ENCODE measurements around the gene PLCB1.

Gene PLCB1

GRCh38 chr20:8764344-8764962 lies 632.4 kb downstream of the PLCB1 start:
- Histone ChIP-seq H3K27ac (ENCODE audit: low read depth, low read length) (no peak overlapping the region), H3K27me3 (ENCODE audit: insufficient read depth, low read length) (no peaks in the 10 kb centered on the region), H3K79me2 (ENCODE audit: control insufficient read depth, insufficient read depth, low read length, unreplicated experiment) (no peaks in the 10 kb centered on the region)

GRCh38 chr20:8766868-8767390 lies 634.9 kb downstream of the PLCB1 start:
- Histone ChIP-seq H3K36me3 (ENCODE audit: insufficient read depth, low read length) (no peaks in the 10 kb centered on the region), H3K27ac (ENCODE audit: low read depth, low read length) (no peak overlapping the region), H3K27me3 (ENCODE audit: insufficient read depth, low read length) (no peaks in the 10 kb centered on the region), H3K4me3 (ENCODE audit: low read depth, low read length) (no peak overlapping the region), H3K79me2 (ENCODE audit: control insufficient read depth, insufficient read depth, low read length, unreplicated experiment) (no peaks in the 10 kb centered on the region), H3K4me1 (ENCODE audit: control insufficient read depth, insufficient read depth, low read length, unreplicated experiment) (no peaks in the 10 kb centered on the region), H2AFZ (ENCODE audit: low read length, unreplicated experiment) (no peak overlapping the region)

More at GRCh38 chr20:8764344-8764962, 632.4 kb downstream of the PLCB1 start:
- H3K36me3 ChIP-seq (ENCODE audit: insufficient read depth, low read length): no peaks in the 10 kb centered on the region
- H3K4me3 ChIP-seq (ENCODE audit: low read depth, low read length): no peak overlapping the region
- no peak overlapping the region for H2AFZ ChIP-seq (ENCODE audit: low read length, unreplicated experiment)
- no peaks in the 10 kb centered on the region for H3K4me1 ChIP-seq (ENCODE audit: control insufficient read depth, insufficient read depth, low read length, unreplicated experiment)

- H3K27me3 ChIP-seq (ENCODE audit: insufficient read depth, low read length): no peaks in the 10 kb centered on the region
- H3K36me3 ChIP-seq (ENCODE audit: insufficient read depth, low read length): no peaks in the 10 kb centered on the region
- H3K4me3 ChIP-seq (ENCODE audit: low read depth, low read length): no peak overlapping the region
- peaks cover 11% of the 10 kb centered on the region for H3K4me1 ChIP-seq (ENCODE audit: control insufficient read depth, insufficient read depth, low read length, unreplicated experiment)
- H3K79me2 ChIP-seq (ENCODE audit: control insufficient read depth, insufficient read depth, low read length, unreplicated experiment): no peaks in the 10 kb centered on the region
- no peak overlapping the region for H3K27ac ChIP-seq (ENCODE audit: low read depth, low read length)
- no peak overlapping the region for H2AFZ ChIP-seq (ENCODE audit: low read length, unreplicated experiment)
Measured at GRCh38 chr20:8774412-8774811, 642.3 kb downstream of the PLCB1 start.

- Histone ChIP-seq H3K4me1 (ENCODE audit: control insufficient read depth, insufficient read depth, low read length, unreplicated experiment) (peaks cover 21% of the 10 kb centered on the region), H3K4me3 (ENCODE audit: low read depth, low read length) (no peak overlapping the region), H3K36me3 (ENCODE audit: insufficient read depth, low read length) (0 out of 2 replicates have a peak, but pooled peaks cover 3% of the 10 kb centered on the region)
Measured at GRCh38 chr20:8777911-8778310, 645.8 kb downstream of the PLCB1 start.

GRCh38 chr20:8778387-8778786 lies 646.3 kb downstream of the PLCB1 start:
- H3K4me1 ChIP-seq (ENCODE audit: control insufficient read depth, insufficient read depth, low read length, unreplicated experiment): peaks cover 25% of the 10 kb centered on the region
- H3K36me3 ChIP-seq (ENCODE audit: insufficient read depth, low read length): 0 out of 2 replicates have a peak, but pooled peaks cover 3% of the 10 kb centered on the region
- H3K27ac ChIP-seq (ENCODE audit: low read depth, low read length): no peak overlapping the region
- H2AFZ ChIP-seq (ENCODE audit: low read length, unreplicated experiment): no peak overlapping the region
- no peaks in the 10 kb centered on the region for H3K27me3 ChIP-seq (ENCODE audit: insufficient read depth, low read length)
- H3K79me2 ChIP-seq (ENCODE audit: control insufficient read depth, insufficient read depth, low read length, unreplicated experiment): no peaks in the 10 kb centered on the region
- no peak overlapping the region for H3K4me3 ChIP-seq (ENCODE audit: low read depth, low read length)

More at GRCh38 chr20:8777911-8778310, 645.8 kb downstream of the PLCB1 start:
- Histone ChIP-seq H2AFZ (ENCODE audit: low read length, unreplicated experiment) (no peak overlapping the region), H3K79me2 (ENCODE audit: control insufficient read depth, insufficient read depth, low read length, unreplicated experiment) (no peaks in the 10 kb centered on the region), H3K27me3 (ENCODE audit: insufficient read depth, low read length) (no peaks in the 10 kb centered on the region), H3K27ac (ENCODE audit: low read depth, low read length) (no peak overlapping the region)

GRCh38 chr20:8780915-8781314 lies 648.8 kb downstream of the PLCB1 start:
- H3K36me3 ChIP-seq (ENCODE audit: insufficient read depth, low read length): 0 out of 2 replicates have a peak, but pooled peaks cover 3% of the 10 kb centered on the region
- H3K4me1 ChIP-seq (ENCODE audit: control insufficient read depth, insufficient read depth, low read length, unreplicated experiment): peaks cover 30% of the 10 kb centered on the region
- H3K27me3 ChIP-seq (ENCODE audit: insufficient read depth, low read length): no peaks in the 10 kb centered on the region
- no peak overlapping the region for H3K4me3 ChIP-seq (ENCODE audit: low read depth, low read length)
- H3K79me2 ChIP-seq (ENCODE audit: control insufficient read depth, insufficient read depth, low read length, unreplicated experiment): no peaks in the 10 kb centered on the region
- H2AFZ ChIP-seq (ENCODE audit: low read length, unreplicated experiment): no peak overlapping the region
- H3K27ac ChIP-seq (ENCODE audit: low read depth, low read length): no peak overlapping the region

- no peaks in the 10 kb centered on the region for H3K27me3 ChIP-seq (ENCODE audit: insufficient read depth, low read length)
- peak overlapping the region; percentile 59 for H2AFZ ChIP-seq (ENCODE audit: low read length, unreplicated experiment)
- peak overlapping the region; percentile 74 for H3K27ac ChIP-seq (ENCODE audit: low read depth, low read length)
- peak overlapping the region; percentile 23; the same call in 1 of the 2 replicates for H3K4me3 ChIP-seq (ENCODE audit: low read depth, low read length)
- peaks cover 27% of the 10 kb centered on the region for H3K4me1 ChIP-seq (ENCODE audit: control insufficient read depth, insufficient read depth, low read length, unreplicated experiment)
- no peaks in the 10 kb centered on the region for H3K79me2 ChIP-seq (ENCODE audit: control insufficient read depth, insufficient read depth, low read length, unreplicated experiment)
- H3K36me3 ChIP-seq (ENCODE audit: insufficient read depth, low read length): 0 out of 2 replicates have a peak, but pooled peaks cover 3% of the 10 kb centered on the region
Measured at GRCh38 chr20:8782804-8783203, 650.7 kb downstream of the PLCB1 start.

- H3K27ac ChIP-seq (ENCODE audit: low read depth, low read length): peak overlapping the region; percentile 74; the same call in 1 of the 2 replicates
- H2AFZ ChIP-seq (ENCODE audit: low read length, unreplicated experiment): no peak overlapping the region
- H3K79me2 ChIP-seq (ENCODE audit: control insufficient read depth, insufficient read depth, low read length, unreplicated experiment): no peaks in the 10 kb centered on the region
- no peak overlapping the region for H3K4me3 ChIP-seq (ENCODE audit: low read depth, low read length)
- H3K36me3 ChIP-seq (ENCODE audit: insufficient read depth, low read length): 0 out of 2 replicates have a peak, but pooled peaks cover 3% of the 10 kb centered on the region
- no peaks in the 10 kb centered on the region for H3K27me3 ChIP-seq (ENCODE audit: insufficient read depth, low read length)
- peaks cover 19% of the 10 kb centered on the region for H3K4me1 ChIP-seq (ENCODE audit: control insufficient read depth, insufficient read depth, low read length, unreplicated experiment)
Measured at GRCh38 chr20:8783734-8784133, 651.7 kb downstream of the PLCB1 start.

- H3K36me3 ChIP-seq (ENCODE audit: insufficient read depth, low read length): 0 out of 2 replicates have a peak, but pooled peaks cover 1% of the 10 kb centered on the region
- no peak overlapping the region for H3K27ac ChIP-seq (ENCODE audit: low read depth, low read length)
- no peaks in the 10 kb centered on the region for H3K27me3 ChIP-seq (ENCODE audit: insufficient read depth, low read length)
- no peaks in the 10 kb centered on the region for H3K79me2 ChIP-seq (ENCODE audit: control insufficient read depth, insufficient read depth, low read length, unreplicated experiment)
- peaks cover 19% of the 10 kb centered on the region for H3K4me1 ChIP-seq (ENCODE audit: control insufficient read depth, insufficient read depth, low read length, unreplicated experiment)
- H2AFZ ChIP-seq (ENCODE audit: low read length, unreplicated experiment): no peak overlapping the region
- H3K4me3 ChIP-seq (ENCODE audit: low read depth, low read length): no peak overlapping the region
Measured at GRCh38 chr20:8786383-8786782, 654.3 kb downstream of the PLCB1 start.

- no peak overlapping the region for H3K4me3 ChIP-seq (ENCODE audit: low read depth, low read length)
- H3K27ac ChIP-seq (ENCODE audit: low read depth, low read length): no peak overlapping the region
- no peaks in the 10 kb centered on the region for H3K27me3 ChIP-seq (ENCODE audit: insufficient read depth, low read length)
- peaks cover 18% of the 10 kb centered on the region for H3K4me1 ChIP-seq (ENCODE audit: control insufficient read depth, insufficient read depth, low read length, unreplicated experiment)
- no peak overlapping the region for H2AFZ ChIP-seq (ENCODE audit: low read length, unreplicated experiment)
- H3K79me2 ChIP-seq (ENCODE audit: control insufficient read depth, insufficient read depth, low read length, unreplicated experiment): no peaks in the 10 kb centered on the region
- no peaks in the 10 kb centered on the region for H3K36me3 ChIP-seq (ENCODE audit: insufficient read depth, low read length)
Measured at GRCh38 chr20:8787090-8787489, 655.0 kb downstream of the PLCB1 start.

GRCh38 chr20:8788275-8788674 lies 656.2 kb downstream of the PLCB1 start:
- Histone ChIP-seq H3K36me3 (ENCODE audit: insufficient read depth, low read length) (no peaks in the 10 kb centered on the region), H2AFZ (ENCODE audit: low read length, unreplicated experiment) (no peak overlapping the region), H3K79me2 (ENCODE audit: control insufficient read depth, insufficient read depth, low read length, unreplicated experiment) (no peaks in the 10 kb centered on the region), H3K4me3 (ENCODE audit: low read depth, low read length) (no peak overlapping the region), H3K27ac (ENCODE audit: low read depth, low read length) (no peak overlapping the region), H3K27me3 (ENCODE audit: insufficient read depth, low read length) (no peaks in the 10 kb centered on the region), H3K4me1 (ENCODE audit: control insufficient read depth, insufficient read depth, low read length, unreplicated experiment) (peaks cover 6% of the 10 kb centered on the region)

Data from ACC112 (cell line).